ENCODE measurements around the gene MLNR. TPM values are rescaled to one million over a fixed set of nuclear protein-coding genes. Genes with fewer than 3 reads are reported as not detected.
A peak's percentile ranks its signal among the peaks of the same experiment; 100 is the strongest.

The MLNR gene
- total RNA-seq, 1 experiment from 2014 or later, result not detected

DNA sequence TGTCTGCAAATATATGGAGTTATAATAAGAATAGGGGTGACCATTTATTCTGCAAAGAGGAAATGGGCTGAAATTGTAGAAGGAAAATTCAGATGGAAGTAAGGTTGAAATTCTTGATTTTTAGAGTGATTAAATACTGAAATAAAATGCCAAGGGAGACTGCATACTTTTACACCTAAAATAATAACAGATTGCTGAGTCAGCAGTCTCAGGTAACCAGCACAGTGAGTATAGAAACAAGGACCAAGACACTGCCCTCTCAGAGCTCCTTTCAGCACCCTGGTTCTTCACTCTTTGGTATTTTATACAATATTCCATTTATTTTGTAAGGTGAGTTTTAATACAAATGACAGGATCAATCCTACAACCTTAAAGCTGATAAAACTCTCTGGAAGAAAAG, 48.8 kb upstream of the MLNR start (continued):
- TF ChIP-seq AR (CRISPR knock-in tag; IDR thresholded peaks at IDR 0.05) (no peak), KAT7 (CRISPR knock-in tag; IDR thresholded peaks at IDR 0.05; ENCODE audit: borderline replicate concordance) (no peak), TEAD1 (CRISPR knock-in tag; IDR thresholded peaks at IDR 0.05) (no peak), ZNF232 (CRISPR knock-in tag; IDR thresholded peaks at IDR 0.05) (no peak), SOX15 (CRISPR knock-in tag; IDR thresholded peaks at IDR 0.05) (no peak), ZNF263 (CRISPR knock-in tag; IDR thresholded peaks at IDR 0.05; ENCODE audit: low read depth) (no peak), RELA (CRISPR knock-in tag; IDR thresholded peaks at IDR 0.05; ENCODE audit: borderline replicate concordance) (no peak), ZNF416 (CRISPR knock-in tag; IDR thresholded peaks at IDR 0.05) (no peak), ZNF138 (CRISPR knock-in tag; conservative IDR thresholded peaks at IDR 0.05) (no peak), NR3C1 (CRISPR knock-in tag; conservative IDR thresholded peaks at IDR 0.05; ENCODE audit: low read depth) (no peak)

DNA sequence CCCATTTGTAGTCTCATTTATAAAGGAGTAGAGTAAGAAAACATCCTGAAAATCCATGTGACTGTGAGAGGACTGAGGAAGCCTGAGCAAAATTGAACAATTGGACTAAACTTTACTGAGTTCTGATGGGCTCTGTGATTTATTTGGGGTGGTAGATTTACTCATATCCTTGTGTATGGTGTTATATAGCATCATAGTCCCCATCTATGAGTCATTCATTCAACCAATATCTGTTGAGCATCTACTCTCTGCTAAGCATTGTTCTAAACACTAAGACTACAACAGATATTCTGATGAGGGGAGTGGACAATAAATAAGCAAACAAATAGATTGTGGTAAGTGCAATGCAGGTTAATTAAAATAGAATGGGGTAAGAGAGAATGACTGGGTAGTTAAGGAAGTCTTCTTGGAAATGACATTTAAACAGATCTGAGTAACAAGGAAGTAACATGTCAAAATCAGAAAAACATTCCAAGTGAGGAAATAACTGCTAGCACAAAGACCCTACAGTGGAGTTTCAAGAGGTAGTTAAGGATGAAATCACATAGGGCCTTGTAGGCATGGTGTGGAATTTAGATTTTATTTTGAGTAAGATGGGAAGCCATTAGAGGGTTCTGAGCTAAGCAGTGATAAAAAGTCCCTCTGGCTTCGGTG, 36.3 kb upstream of the MLNR start:
- no peak overlapping the region for H3K27ac Mint-ChIP-seq
- ChIA-PET CTCF (no interaction called here), POLR2A (no interaction called here)
- no peaks in the 10 kb centered on the region for H3K9me3 Mint-ChIP-seq
- H3K36me3 Mint-ChIP-seq, result peaks cover 37% of the 10 kb centered on the region
- TF ChIP-seq, protein P1, sequence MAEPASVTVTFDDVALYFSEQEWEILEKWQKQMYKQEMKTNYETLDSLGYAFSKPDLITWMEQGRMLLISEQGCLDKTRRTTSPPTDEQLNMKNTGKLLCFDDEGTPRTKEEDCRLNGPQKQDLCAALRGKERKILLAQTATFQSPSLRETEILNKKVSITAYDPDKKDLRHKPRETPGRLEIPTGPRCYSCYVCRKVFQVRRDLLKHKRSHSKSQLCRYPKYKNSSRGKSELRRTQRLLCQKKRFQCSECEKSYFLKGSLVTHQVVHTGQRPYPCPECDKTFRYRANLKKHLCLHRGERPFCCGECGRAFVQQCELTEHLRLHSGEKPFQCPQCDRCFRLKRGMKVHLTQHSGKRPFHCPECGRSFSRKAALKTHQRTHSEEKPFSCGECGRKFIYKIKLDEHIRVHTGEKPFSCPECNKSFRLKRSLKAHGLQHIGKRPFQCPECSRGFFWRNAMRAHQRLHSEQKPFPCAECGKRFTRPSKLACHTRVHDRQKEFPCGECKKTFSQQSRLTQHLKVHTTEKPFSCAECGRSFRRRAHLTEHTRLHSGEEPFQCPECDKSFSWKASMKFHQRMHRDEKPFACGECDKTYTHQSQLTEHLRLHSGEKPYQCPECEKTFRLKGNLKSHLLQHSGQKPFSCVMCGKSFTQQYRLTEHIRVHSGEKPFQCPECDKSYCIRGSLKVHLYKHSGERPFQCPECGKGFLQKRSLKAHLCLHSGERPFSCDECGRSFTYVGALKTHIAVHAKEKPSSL (CRISPR knock-in tag; conservative IDR thresholded peaks at IDR 0.05), result no peak
- TF ChIP-seq, protein P2, sequence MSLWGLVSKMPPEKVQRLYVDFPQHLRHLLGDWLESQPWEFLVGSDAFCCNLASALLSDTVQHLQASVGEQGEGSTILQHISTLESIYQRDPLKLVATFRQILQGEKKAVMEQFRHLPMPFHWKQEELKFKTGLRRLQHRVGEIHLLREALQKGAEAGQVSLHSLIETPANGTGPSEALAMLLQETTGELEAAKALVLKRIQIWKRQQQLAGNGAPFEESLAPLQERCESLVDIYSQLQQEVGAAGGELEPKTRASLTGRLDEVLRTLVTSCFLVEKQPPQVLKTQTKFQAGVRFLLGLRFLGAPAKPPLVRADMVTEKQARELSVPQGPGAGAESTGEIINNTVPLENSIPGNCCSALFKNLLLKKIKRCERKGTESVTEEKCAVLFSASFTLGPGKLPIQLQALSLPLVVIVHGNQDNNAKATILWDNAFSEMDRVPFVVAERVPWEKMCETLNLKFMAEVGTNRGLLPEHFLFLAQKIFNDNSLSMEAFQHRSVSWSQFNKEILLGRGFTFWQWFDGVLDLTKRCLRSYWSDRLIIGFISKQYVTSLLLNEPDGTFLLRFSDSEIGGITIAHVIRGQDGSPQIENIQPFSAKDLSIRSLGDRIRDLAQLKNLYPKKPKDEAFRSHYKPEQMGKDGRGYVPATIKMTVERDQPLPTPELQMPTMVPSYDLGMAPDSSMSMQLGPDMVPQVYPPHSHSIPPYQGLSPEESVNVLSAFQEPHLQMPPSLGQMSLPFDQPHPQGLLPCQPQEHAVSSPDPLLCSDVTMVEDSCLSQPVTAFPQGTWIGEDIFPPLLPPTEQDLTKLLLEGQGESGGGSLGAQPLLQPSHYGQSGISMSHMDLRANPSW (CRISPR knock-in tag; conservative IDR thresholded peaks at IDR 0.05; ENCODE audit: low read depth), result no peak
- no peak for TF ChIP-seq ESRRA (CRISPR knock-in tag; IDR thresholded peaks at IDR 0.05; ENCODE audit: borderline replicate concordance)
- TF ChIP-seq ZNF416 (CRISPR knock-in tag; IDR thresholded peaks at IDR 0.05), result no peak
- TF ChIP-seq GABPB1 (CRISPR knock-in tag; IDR thresholded peaks at IDR 0.05), result no peak
- no peak for TF ChIP-seq ZNF396 (CRISPR knock-in tag; IDR thresholded peaks at IDR 0.05; ENCODE audit: borderline replicate concordance)
- H3K27me3 Mint-ChIP-seq (ENCODE audit: low read depth), result no peaks in the 10 kb centered on the region
- no peak for ATAC-seq
- H3K4me3 Mint-ChIP-seq, result no peak overlapping the region
- DNase-seq (ENCODE audit: low spot score), result no peak
- no peaks in the 10 kb centered on the region; the same call in 1 of the 2 replicates for H3K4me1 Mint-ChIP-seq

DNA sequence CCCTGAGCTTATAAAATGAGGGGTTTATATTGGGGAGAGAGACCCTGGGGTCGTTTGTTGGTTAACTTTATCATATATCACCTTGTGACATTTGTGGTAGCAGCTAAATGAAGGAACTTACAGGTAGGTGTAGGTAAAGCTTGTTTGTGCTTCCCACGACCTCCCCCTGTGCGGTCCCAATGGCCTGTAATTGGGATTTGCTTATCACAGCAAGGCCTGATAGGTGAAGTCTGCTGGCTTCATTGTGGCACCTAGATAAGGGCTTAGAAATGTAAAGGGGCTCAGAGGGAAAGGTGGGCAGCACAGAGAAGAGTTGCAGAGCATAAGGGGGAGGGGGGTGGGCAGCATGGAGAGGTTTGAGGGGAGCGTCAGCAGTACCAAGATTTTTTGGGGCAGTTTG, 35.5 kb upstream of the MLNR start:
- no peak overlapping the region for H3K27ac Mint-ChIP-seq
- ATAC-seq, result peak; percentile 94
- POLR2A ChIA-PET, result interaction anchor here (0.6 kb wide), 1 partner anchor 25 kb away, joined by 4 read pairs; no protein-coding TSS in a partner anchor

More for the DNA sequence above, 35.5 kb upstream of the MLNR start:
- CTCF ChIA-PET, result no interaction called here
- H3K36me3 Mint-ChIP-seq, result peaks cover 37% of the 10 kb centered on the region
- no peak for DNase-seq (ENCODE audit: low spot score)
- H3K4me1 Mint-ChIP-seq, result no peaks in the 10 kb centered on the region; the same call in 1 of the 2 replicates
- TF ChIP-seq, protein P3, sequence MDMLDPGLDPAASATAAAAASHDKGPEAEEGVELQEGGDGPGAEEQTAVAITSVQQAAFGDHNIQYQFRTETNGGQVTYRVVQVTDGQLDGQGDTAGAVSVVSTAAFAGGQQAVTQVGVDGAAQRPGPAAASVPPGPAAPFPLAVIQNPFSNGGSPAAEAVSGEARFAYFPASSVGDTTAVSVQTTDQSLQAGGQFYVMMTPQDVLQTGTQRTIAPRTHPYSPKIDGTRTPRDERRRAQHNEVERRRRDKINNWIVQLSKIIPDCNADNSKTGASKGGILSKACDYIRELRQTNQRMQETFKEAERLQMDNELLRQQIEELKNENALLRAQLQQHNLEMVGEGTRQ (CRISPR knock-in tag; IDR thresholded peaks at IDR 0.05), result no peak
- no peaks in the 10 kb centered on the region for H3K9me3 Mint-ChIP-seq
- no peaks in the 10 kb centered on the region for H3K27me3 Mint-ChIP-seq (ENCODE audit: low read depth)
- no peak overlapping the region for H3K4me3 Mint-ChIP-seq
